ENCODE results near the gene NUDT3. TPM values are rescaled to one million over a fixed set of nuclear protein-coding genes. Genes with fewer than 3 reads are reported as not detected.
A peak's percentile ranks its signal among the peaks of the same experiment; 100 is the strongest.

NUDT3 gene
- total RNA-seq (10 to 100 TPM; 16.6 to 16.8 TPM), polyA plus RNA-seq (9.7 TPM)

DNA sequence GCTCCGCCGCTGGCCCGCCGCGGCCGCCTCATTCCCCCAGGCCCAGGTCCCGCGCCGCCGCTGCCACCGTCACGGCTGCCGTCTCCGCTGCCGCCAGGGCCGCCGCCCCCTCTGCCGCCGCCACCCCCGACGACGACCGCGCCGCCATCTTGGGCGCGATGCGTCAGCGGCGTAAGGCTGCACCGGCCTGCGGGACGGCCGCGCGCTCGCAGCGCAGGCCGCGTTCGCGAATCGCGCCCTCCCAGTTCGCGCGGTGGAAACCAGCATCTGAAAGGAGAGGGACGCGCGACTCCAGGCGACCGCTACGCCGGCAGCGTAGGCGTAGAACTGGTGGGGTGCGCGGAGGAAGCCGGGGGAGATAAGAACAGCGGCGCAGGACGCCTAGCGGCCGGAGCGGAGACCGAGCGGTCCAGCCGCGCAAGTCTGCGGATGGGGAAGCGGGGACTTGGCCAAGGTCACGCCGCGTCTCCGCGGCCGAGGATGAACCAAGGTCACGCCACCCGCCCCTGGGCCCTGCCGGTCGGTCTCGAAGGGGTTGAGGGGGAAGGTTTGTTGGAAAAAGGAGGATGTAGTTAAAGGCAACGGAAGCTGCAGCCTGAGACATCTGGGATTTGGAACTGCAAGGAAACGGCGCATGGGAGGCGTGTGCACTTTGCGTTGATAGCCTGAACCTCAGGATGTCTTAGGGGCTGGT lies at the start of gene NUDT3:
Gene NUDT3, minus strand, starts transcription at position 173 of the 694 bp plus-strand sequence. CDS start 307 bp downstream, outside the sequence.
- H3K4me3 ChIP-seq (ENCODE audit: low read length), result peak within 1 kb of the TSS; percentile 98
- H3K4me3 Mint-ChIP-seq, result peak within 1 kb of the TSS in 3 of 7 donors; percentile 74 to 96 (median 77)
- POLR2A ChIA-PET, result interaction anchor here (0.5 to 1.1 kb wide), 3 partner anchors 11 to 101 kb away, joined by 4 to 7 read pairs (median 4); no protein-coding TSS in a partner anchor
- CTCF ChIA-PET, result interaction anchor here (0.7 to 5.1 kb wide), 7 partner anchors 12 to 197 kb away, joined by 3 to 35 read pairs (median 4); partner anchors contain the start of gene SMIM29
- H3K36me3 Mint-ChIP-seq, result peaks cover 0 to 5% (median 1%) of the 10 kb centered on the region in 3 donors
- peak within 1 kb of the TSS; percentile 79 for H3K27ac ChIP-seq (ENCODE audit: low read depth, low read length)
- H3K9me3 Mint-ChIP-seq, result peaks cover 0 to 4% (median 3%) of the 10 kb centered on the region in 5 donors
- H3K4me1 ChIP-seq (ENCODE audit: insufficient read depth, low read length), result peaks cover 9% of the 10 kb centered on the region
- H3K27me3 ChIP-seq (ENCODE audit: insufficient read depth, low read length, poor library complexity, severe bottlenecking), result no peaks in the 10 kb centered on the region
- peak; percentile 89 to 96 (median 93) for DNase-seq
- no peaks in the 10 kb centered on the region for H3K27me3 Mint-ChIP-seq
- peak within 1 kb of the TSS; percentile 85 to 98 (median 94) for H3K27ac Mint-ChIP-seq
- no peaks in the 10 kb centered on the region for H3K9me3 ChIP-seq (ENCODE audit: low read length)
- H3K4me1 Mint-ChIP-seq, result peaks cover 15 to 33% (median 24%) of the 10 kb centered on the region in 3 donors
- H3K36me3 ChIP-seq (ENCODE audit: insufficient read depth, low read length), result no peaks in the 10 kb centered on the region

DNA sequence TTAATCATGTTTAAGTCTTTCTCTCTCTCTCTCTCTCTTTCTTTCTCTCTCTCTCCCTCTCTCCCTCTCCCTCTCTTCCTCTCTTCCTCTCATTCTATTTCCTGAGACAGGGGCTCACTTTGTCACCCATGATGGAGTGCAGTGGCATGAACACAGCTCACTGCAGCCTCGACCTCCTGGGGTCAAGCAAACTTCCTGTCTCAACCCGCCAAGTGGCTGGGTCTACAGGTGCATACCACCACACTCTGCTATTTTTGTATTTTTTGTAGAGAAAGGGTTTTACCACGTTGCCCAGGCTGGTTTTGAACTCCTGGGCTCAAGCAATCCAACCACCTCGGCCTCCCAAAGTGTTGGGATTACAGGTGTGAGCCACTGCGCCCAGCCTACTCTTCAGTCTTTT lies 49.1 kb upstream of the NUDT3 start:
- no peak overlapping the region for H3K4me3 ChIP-seq (ENCODE audit: low read length)
- POLR2A ChIA-PET, result no interaction called here
- Mint-ChIP-seq H3K4me1 (no peaks in the 10 kb centered on the region), H3K9me3 (no peaks in the 10 kb centered on the region), H3K27ac (no peak overlapping the region), H3K27me3 (peaks cover 2 to 3% of the 10 kb centered on the region in 2 donors), H3K4me3 (no peak overlapping the region), H3K36me3 (no peaks in the 10 kb centered on the region)
- no peaks in the 10 kb centered on the region for H3K9me3 ChIP-seq (ENCODE audit: low read length)
- H3K36me3 ChIP-seq (ENCODE audit: insufficient read depth, low read length), result no peaks in the 10 kb centered on the region
- CTCF ChIA-PET, result interaction anchor here (0.8 kb wide), 1 partner anchor 192 kb away, joined by 3 read pairs; no protein-coding TSS in a partner anchor
- no peak for DNase-seq
- no peaks in the 10 kb centered on the region for H3K4me1 ChIP-seq (ENCODE audit: insufficient read depth, low read length)
- no peaks in the 10 kb centered on the region for H3K27me3 ChIP-seq (ENCODE audit: insufficient read depth, low read length, poor library complexity, severe bottlenecking)
- H3K27ac ChIP-seq (ENCODE audit: low read depth, low read length), result no peak overlapping the region

DNA sequence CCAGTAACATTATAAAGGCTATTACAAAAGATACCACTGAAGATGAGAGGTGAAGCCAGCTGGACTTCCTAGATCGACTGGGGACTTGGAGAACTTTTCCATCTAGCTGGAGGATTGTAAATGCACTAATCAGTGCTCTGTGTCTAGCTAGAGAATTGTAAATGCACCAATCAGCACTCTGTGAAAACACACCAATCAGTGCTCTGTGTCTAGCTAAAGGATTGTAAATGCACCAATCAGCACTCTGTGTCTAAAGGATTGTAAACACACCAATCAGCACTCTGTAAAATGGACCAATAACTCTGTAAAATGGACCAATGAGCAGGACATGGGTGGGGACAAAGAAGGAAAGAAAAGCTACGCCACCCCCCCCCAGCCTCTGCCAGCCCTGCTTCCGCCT lies 47.0 kb upstream of the NUDT3 start:
- no peak overlapping the region for H3K4me3 Mint-ChIP-seq
- no peaks in the 10 kb centered on the region for H3K9me3 ChIP-seq (ENCODE audit: low read length)
- no peaks in the 10 kb centered on the region for H3K36me3 Mint-ChIP-seq
- H3K27me3 Mint-ChIP-seq, result peaks cover 2 to 3% of the 10 kb centered on the region in 2 donors
- no peak for DNase-seq
- no peaks in the 10 kb centered on the region for H3K27me3 ChIP-seq (ENCODE audit: insufficient read depth, low read length, poor library complexity, severe bottlenecking)
- H3K27ac Mint-ChIP-seq, result no peak overlapping the region
- no peaks in the 10 kb centered on the region for H3K4me1 Mint-ChIP-seq
- H3K27ac ChIP-seq (ENCODE audit: low read depth, low read length), result no peak overlapping the region
- H3K36me3 ChIP-seq (ENCODE audit: insufficient read depth, low read length), result no peaks in the 10 kb centered on the region
- CTCF ChIA-PET, result no interaction called here
- H3K9me3 Mint-ChIP-seq, result no peaks in the 10 kb centered on the region
- H3K4me1 ChIP-seq (ENCODE audit: insufficient read depth, low read length), result no peaks in the 10 kb centered on the region
- POLR2A ChIA-PET, result no interaction called here
- H3K4me3 ChIP-seq (ENCODE audit: low read length), result no peak overlapping the region

DNA sequence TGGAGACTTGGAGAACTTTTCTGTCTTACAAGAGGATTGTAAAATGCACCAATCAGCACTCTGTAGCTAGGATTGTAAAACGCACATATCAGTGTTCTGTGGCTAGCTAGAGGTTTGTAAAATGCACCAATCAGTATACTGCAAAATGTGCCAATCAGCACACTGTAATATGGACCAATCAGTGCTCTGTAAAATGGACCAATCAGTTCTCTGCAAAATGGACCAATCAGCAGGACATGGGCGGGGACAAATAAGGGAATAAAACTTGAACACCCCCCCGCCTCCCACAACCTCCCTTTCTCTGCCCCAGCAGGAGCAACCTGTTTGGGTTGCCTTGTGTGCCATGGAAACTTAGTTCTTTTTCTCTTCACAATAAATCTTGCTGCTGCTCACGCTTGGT lies 46.2 kb upstream of the NUDT3 start:
- DNase-seq, result no peak
- ChIA-PET CTCF (interaction anchor here (1.0 kb wide), 1 partner anchor 21 kb away, joined by 5 read pairs; no protein-coding TSS in a partner anchor), POLR2A (no interaction called here)
- Mint-ChIP-seq H3K9me3 (no peaks in the 10 kb centered on the region), H3K36me3 (no peaks in the 10 kb centered on the region), H3K27ac (no peak overlapping the region), H3K4me1 (no peaks in the 10 kb centered on the region), H3K4me3 (no peak overlapping the region), H3K27me3 (peaks cover 2 to 3% of the 10 kb centered on the region in 2 donors)
- no peaks in the 10 kb centered on the region for H3K36me3 ChIP-seq (ENCODE audit: insufficient read depth, low read length)
- H3K27me3 ChIP-seq (ENCODE audit: insufficient read depth, low read length, poor library complexity, severe bottlenecking), result no peaks in the 10 kb centered on the region
- H3K9me3 ChIP-seq (ENCODE audit: low read length), result no peaks in the 10 kb centered on the region
- H3K27ac ChIP-seq (ENCODE audit: low read depth, low read length), result no peak overlapping the region
- no peaks in the 10 kb centered on the region for H3K4me1 ChIP-seq (ENCODE audit: insufficient read depth, low read length)
- H3K4me3 ChIP-seq (ENCODE audit: low read length), result no peak overlapping the region

DNA sequence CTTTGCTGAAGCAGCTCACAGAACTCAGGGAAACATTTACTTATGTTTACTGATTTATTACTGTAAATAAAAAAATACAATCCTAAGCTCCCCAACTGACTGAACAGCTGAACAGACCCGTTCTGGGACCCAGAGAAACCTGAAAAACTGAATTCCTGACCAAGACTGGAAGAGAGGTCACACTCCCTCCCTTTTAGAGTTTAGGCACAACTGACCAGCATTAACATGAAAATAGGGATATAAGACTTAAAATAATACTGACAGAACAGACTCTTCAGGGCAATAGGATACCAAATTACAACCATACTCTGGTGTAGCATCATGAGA lies 45.1 kb upstream of the NUDT3 start:
- Histone ChIP-seq H3K27me3 (ENCODE audit: insufficient read depth, low read length, poor library complexity, severe bottlenecking) (no peaks in the 10 kb centered on the region), H3K36me3 (ENCODE audit: insufficient read depth, low read length) (no peaks in the 10 kb centered on the region), H3K4me1 (ENCODE audit: insufficient read depth, low read length) (no peaks in the 10 kb centered on the region), H3K4me3 (ENCODE audit: low read length) (no peak overlapping the region), H3K9me3 (ENCODE audit: low read length) (no peaks in the 10 kb centered on the region), H3K27ac (ENCODE audit: low read depth, low read length) (no peak overlapping the region)
- Mint-ChIP-seq H3K9me3 (no peaks in the 10 kb centered on the region), H3K4me3 (no peak overlapping the region), H3K27me3 (peaks cover 0 to 3% of the 10 kb centered on the region in 2 donors), H3K27ac (no peak overlapping the region), H3K4me1 (no peaks in the 10 kb centered on the region), H3K36me3 (no peaks in the 10 kb centered on the region)
- DNase-seq, result no peak
- ChIA-PET CTCF (interaction anchor here (0.8 kb wide), 1 partner anchor 14 kb away, joined by 3 read pairs; no protein-coding TSS in a partner anchor), POLR2A (no interaction called here)

DNA sequence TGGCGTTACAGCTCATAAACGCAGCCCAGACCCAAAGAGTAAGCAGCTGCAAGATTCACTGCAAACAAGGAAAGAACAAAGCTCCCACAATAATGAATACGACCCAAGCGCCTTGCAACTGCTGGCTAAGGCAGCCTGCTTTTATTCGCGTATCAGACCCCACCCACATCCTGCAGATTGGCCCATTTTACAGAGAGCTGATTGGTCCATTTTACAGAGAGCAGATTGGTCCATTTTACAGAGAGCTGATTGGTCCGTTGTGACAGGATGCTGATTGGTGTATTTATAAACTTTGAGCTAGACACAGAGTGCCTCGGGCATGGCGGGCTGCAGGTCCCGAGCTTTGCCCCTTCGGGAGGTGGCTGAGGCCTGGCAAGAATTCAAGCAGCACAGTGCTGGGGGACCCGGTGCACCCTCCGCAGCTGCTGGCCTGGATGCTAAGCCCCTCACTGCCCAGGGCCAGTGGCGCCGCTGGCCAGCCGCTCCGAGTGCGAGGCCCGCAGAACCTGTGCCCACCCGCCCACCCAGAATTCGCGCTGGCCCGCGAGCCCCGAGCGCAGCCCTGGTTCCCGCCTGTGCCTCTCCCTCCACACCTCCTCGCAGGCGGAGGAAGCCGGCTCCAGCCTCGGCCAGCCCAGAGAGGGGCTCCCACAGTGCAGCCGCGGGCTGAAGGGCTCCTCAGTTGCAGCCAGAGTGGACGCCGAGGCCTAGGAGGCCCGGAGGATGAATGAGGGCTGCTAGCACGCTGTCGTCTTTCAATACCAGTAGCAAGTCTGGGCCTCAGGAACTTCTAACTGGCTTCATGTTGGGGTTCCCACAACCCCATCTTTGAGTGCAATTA lies 44.6 kb upstream of the NUDT3 start:
- H3K27me3 Mint-ChIP-seq, result peaks cover 0 to 3% of the 10 kb centered on the region in 2 donors
- Histone ChIP-seq H3K36me3 (ENCODE audit: insufficient read depth, low read length) (no peaks in the 10 kb centered on the region), H3K4me3 (ENCODE audit: low read length) (no peak overlapping the region), H3K9me3 (ENCODE audit: low read length) (no peaks in the 10 kb centered on the region), H3K27ac (ENCODE audit: low read depth, low read length) (no peak overlapping the region), H3K4me1 (ENCODE audit: insufficient read depth, low read length) (no peaks in the 10 kb centered on the region), H3K27me3 (ENCODE audit: insufficient read depth, low read length, poor library complexity, severe bottlenecking) (no peaks in the 10 kb centered on the region)
- H3K4me3 Mint-ChIP-seq, result no peak overlapping the region
- H3K36me3 Mint-ChIP-seq, result no peaks in the 10 kb centered on the region
- no peaks in the 10 kb centered on the region for H3K9me3 Mint-ChIP-seq
- no peak for DNase-seq
- H3K27ac Mint-ChIP-seq, result no peak overlapping the region
- no peaks in the 10 kb centered on the region for H3K4me1 Mint-ChIP-seq
- ChIA-PET POLR2A (no interaction called here), CTCF (interaction anchor here (0.8 to 0.9 kb wide), 2 partner anchors 14 to 1904 kb away, joined by 3 read pairs; no protein-coding TSS in a partner anchor)

DNA sequence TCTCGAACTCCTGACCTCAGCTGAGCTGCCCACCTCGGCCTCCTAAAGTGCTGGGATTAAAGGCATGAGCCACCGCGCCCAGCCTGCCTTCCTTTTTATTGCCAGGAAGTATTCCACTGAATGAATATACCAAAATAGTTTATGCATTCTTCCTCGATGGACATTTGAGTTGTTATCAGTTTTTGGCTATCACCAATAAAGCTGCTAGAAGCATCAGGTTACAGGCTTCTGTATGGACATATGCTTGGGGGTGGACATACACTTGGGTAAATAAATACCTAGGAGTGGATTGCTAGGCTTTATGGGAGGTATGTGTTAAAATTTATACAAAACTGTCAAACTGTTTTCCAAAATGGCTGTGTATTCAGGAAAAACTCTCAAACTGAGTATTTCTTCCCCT lies 43.4 kb upstream of the NUDT3 start:
- CTCF ChIA-PET, result interaction anchor here (0.9 kb wide), 1 partner anchor 1905 kb away, joined by 3 read pairs; no protein-coding TSS in a partner anchor
- H3K4me3 ChIP-seq (ENCODE audit: low read length), result no peak overlapping the region

More for the DNA sequence above, 43.4 kb upstream of the NUDT3 start:
- Histone ChIP-seq H3K4me1 (ENCODE audit: insufficient read depth, low read length) (no peaks in the 10 kb centered on the region), H3K9me3 (ENCODE audit: low read length) (no peaks in the 10 kb centered on the region), H3K27ac (ENCODE audit: low read depth, low read length) (no peak overlapping the region), H3K27me3 (ENCODE audit: insufficient read depth, low read length, poor library complexity, severe bottlenecking) (no peaks in the 10 kb centered on the region), H3K36me3 (ENCODE audit: insufficient read depth, low read length) (no peaks in the 10 kb centered on the region)
- H3K9me3 Mint-ChIP-seq, result no peaks in the 10 kb centered on the region
- H3K36me3 Mint-ChIP-seq, result no peaks in the 10 kb centered on the region
- no peak overlapping the region for H3K4me3 Mint-ChIP-seq
- no peaks in the 10 kb centered on the region for H3K4me1 Mint-ChIP-seq
- H3K27me3 Mint-ChIP-seq, result peaks cover 0 to 3% of the 10 kb centered on the region in 2 donors
- no peak for DNase-seq
- no peak overlapping the region for H3K27ac Mint-ChIP-seq
- POLR2A ChIA-PET, result no interaction called here
